Left colon (tissue), 2 donors: ENCODE data around the gene LLCFC1. TPM values are rescaled to one million over a fixed set of nuclear protein-coding genes. Genes with fewer than 3 reads are reported as not detected.
"Not testable (repeated sequence)": the region's sequence is repeated elsewhere in the genome, so short reads cannot be mapped to it uniquely, and the experiment has no call there.

Experiments used
- ATAC-seq: fragments of 200-7000 bp; cut with Tn5 transposase; one replicate; pipeline ENCODE4 v1.9.1; 2020; ENCODE audit warnings: mild to moderate bottlenecking, moderate library complexity
- DNase-seq, 2 donors: peaks; one replicate each; pipeline ENCODE4 v3.0.0-alpha.2; 2020
- intact Hi-C, 2 donors: fragments of 100-400 bp; cut with DNase I in 1 of 2; cut with micrococcal nuclease in 1 of 2; formaldehyde crosslinking; loops; one replicate each; pipeline versions ENCODE4 v1.11.2 to v1.14.0; 2022; cut with DNase I, micrococcal nuclease
- total RNA-seq, 2 donors: library from RNA; stranded (reverse); fragmentation: NEBNext Ultra II Directional; extraction: Animal tissue kit (Norgen Biotek cat#: 25700); gene quantifications; one replicate each; pipeline ENCODE4 v1.2.1, GENCODE V29; 2021
- donor health status: DM: no; HTN: no; CAD: no.
- donor health status: DM: yes; HTN: yes; CAD: no.

The LLCFC1 gene
- total RNA-seq, 2 donors from 2014 or later: not detected

GRCh38 chr7:142963993-142964392 lies 24.7 kb downstream of the LLCFC1 start:
- ATAC-seq: no peak
- intact Hi-C loops: no loop called here

GRCh38 chr7:142964502-142965246 lies 25.4 kb downstream of the LLCFC1 start:
- DNase-seq: no peak
- no peak for ATAC-seq
- intact Hi-C loops: no loop called here

More at GRCh38 chr7:142963993-142964392, 24.7 kb downstream of the LLCFC1 start:
- no peak for DNase-seq

GRCh38 chr7:142968229-142968628 lies 28.9 kb downstream of the LLCFC1 start:
- ATAC-seq (no peak), DNase-seq (no peak)
- intact Hi-C loops: no loop called here

DNA sequence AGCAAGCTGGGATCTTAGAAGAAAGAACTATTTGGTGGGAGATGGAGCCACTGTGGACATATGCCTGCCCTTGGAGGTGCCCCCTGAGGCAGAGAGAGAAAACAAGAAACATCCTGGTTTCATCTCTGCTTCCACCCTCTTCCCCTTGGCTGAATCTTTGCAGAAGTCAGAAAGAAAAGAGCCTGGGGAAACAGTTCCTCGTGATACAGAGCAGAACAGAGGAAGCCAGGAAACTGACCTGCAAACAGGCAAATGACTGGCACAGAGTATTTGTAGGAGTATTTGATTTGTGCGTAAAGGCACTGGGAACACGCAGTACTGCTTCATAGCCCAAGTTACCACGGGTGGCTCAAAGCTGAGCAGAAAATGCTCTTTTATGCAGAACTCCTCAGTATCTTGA lies 29.9 kb downstream of the LLCFC1 start:
- DNase-seq: no peak
- ATAC-seq: no peak
- intact Hi-C loops: no loop called here

- DNase-seq (no peak), ATAC-seq (no peak)
- intact Hi-C loops: no loop called here
Measured at GRCh38 chr7:142974626-142975025, 35.3 kb downstream of the LLCFC1 start.

- intact Hi-C loops, ATAC-seq, DNase-seq: not testable (repeated sequence)
Measured at GRCh38 chr7:142978402-142978801, 39.1 kb downstream of the LLCFC1 start.

DNA sequence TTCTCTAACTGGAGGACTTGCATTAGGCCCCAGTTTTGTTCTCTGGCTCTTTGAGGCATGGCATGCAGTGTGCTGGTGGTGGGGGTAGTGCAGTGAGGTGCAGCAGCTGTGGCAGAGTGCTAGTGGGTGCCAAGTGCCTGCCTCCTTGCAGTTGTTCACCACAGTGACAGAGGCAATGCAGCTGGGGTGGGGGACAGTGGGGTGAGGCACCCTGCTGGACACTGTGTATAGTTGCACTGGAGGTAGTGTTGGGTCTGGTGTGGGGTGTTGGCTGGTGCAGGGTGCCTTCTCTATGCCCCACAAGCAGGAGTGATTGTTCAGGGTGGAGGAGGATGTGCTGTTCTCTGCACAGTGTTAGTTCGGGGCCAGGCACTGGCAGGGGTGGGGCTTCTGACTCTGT lies 44.5 kb downstream of the LLCFC1 start:
- no peak for DNase-seq
- intact Hi-C loops: no loop called here
- ATAC-seq: no peak

DNA sequence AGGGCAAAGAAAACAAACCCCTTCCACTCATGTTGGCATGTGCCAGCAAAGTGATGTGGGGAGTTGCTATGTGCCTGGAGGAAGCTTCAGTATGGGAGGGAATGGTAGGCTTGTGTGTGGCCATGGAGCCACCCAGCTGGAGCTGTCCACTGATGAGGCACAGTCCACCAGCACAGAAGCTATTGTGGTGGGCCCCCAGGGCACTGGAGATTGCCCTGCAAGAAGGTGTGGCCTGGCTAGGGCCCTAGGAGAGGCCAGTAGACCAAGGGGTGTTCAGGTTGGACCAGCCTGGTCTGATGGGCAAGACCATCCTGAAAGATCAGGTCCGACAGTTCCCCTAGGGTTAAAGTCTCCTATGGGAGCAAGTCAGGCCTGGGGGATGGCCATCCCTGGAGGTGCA lies 45.0 kb downstream of the LLCFC1 start:
- intact Hi-C loops: no loop called here
- no peak for ATAC-seq
- DNase-seq: no peak

Other genes with a start within 250 kb of the LLCFC1 start
- 1 to 10 TPM in 1 of 2 donors, not detected in 1; 4.0 TPM for gene PRSS1, start 190.0 kb upstream of the LLCFC1 start, total RNA-seq
- 1 to 10 TPM in 1 of 2 donors, not detected in 1; 4.0 TPM for gene PRSS2, start 168.5 kb upstream of the LLCFC1 start, total RNA-seq
- 1 to 10 TPM; 1.2 to 3.2 TPM for gene EPHB6, start 84.4 kb upstream of the LLCFC1 start, total RNA-seq
- gene TRPV6, start 53.7 kb upstream of the LLCFC1 start, total RNA-seq: under 1 TPM; 0.21 to 0.45 TPM
- not detected for gene TRPV5, start 5.7 kb upstream of the LLCFC1 start, total RNA-seq
- under 1 TPM in 1 of 2 donors, not detected in 1; 0.85 TPM for gene KEL, start 22.9 kb downstream of the LLCFC1 start, total RNA-seq
- not detected for gene OR9A2, start 87.6 kb downstream of the LLCFC1 start, total RNA-seq
- not detected for gene OR6V1, start 112.9 kb downstream of the LLCFC1 start, total RNA-seq
- not detected for gene PIP, start 192.6 kb downstream of the LLCFC1 start, total RNA-seq
- not detected for gene TAS2R39, start 243.9 kb downstream of the LLCFC1 start, total RNA-seq